Measurements from ENCODE around the gene GNAL. TPM values are rescaled to one million over a fixed set of nuclear protein-coding genes. Genes with fewer than 3 reads are reported as not detected.

Gene GNAL
- total RNA-seq, 1 experiment from 2014 or later = 24.0 TPM

- Histone ChIP-seq H2BK12ac (ENCODE audit: insufficient read length, low read depth, low read length) (no peak overlapping the region), H3K18ac (ENCODE audit: insufficient read length, low read depth, low read length) (no peak overlapping the region), H4K8ac (replicated peaks; ENCODE audit: insufficient read length, low read depth, low read length) (no peak overlapping the region), H3K27ac (ENCODE audit: insufficient read length, low read depth, low read length) (no peak overlapping the region), H3T11ph (ENCODE audit: low read length) (no peak overlapping the region), H2BK120ac (ENCODE audit: low read depth, low read length, poor library complexity, severe bottlenecking) (no peak overlapping the region), H3K79me1 (ENCODE audit: insufficient read depth, low read depth, low read length, poor library complexity, severe bottlenecking) (no peaks in the 10 kb centered on the region), H3K4me2 (ENCODE audit: insufficient read depth, insufficient read length, low read length) (no peak overlapping the region), H3K27me3 (ENCODE audit: insufficient read depth, low read length) (no peaks in the 10 kb centered on the region), H2AFZ (ENCODE audit: low read length) (no peak overlapping the region), H3K9me3 (ENCODE audit: control insufficient read depth, low read depth, low read length) (no peaks in the 10 kb centered on the region), H2AK5ac (ENCODE audit: insufficient read length, low read length) (no peak overlapping the region), H3K14ac (ENCODE audit: insufficient read depth, low read length) (no peak overlapping the region), H4K20me1 (ENCODE audit: control insufficient read depth, insufficient read depth, insufficient read length) (no peaks in the 10 kb centered on the region), H3K56ac (ENCODE audit: insufficient read length, low read depth, low read length) (no peak overlapping the region), H3K4me1 (ENCODE audit: insufficient read depth, low read length) (no peaks in the 10 kb centered on the region), H3K79me2 (ENCODE audit: insufficient read depth, low read length) (no peaks in the 10 kb centered on the region), H2BK5ac (ENCODE audit: insufficient read length, low read length) (no peak overlapping the region), H4K91ac (ENCODE audit: insufficient read length, low read depth, low read length) (no peak overlapping the region), H2BK20ac (ENCODE audit: low read depth, low read length, poor library complexity, severe bottlenecking) (no peak overlapping the region), H2BK15ac (ENCODE audit: low read depth, low read length) (no peak overlapping the region), H3K23me2 (ENCODE audit: insufficient read length, low read depth, low read length, poor library complexity, severe bottlenecking) (no peaks in the 10 kb centered on the region), H3K23ac (ENCODE audit: insufficient read length, low read depth, low read length) (no peak overlapping the region), H3K4ac (ENCODE audit: low read depth, low read length) (no peak overlapping the region), H4K5ac (ENCODE audit: insufficient read length, low read depth, low read length) (no peak overlapping the region), H3K9ac (ENCODE audit: extremely low read depth, insufficient read length, low read length) (no peak overlapping the region)
- no peak for DNase-seq
- no CpG with 5 or more reads among the region's 3 CpGs for WGBS (ENCODE audit: extremely low coverage, insufficient read length, low lambda C conversion rate)
- H3K27me3 Mint-ChIP-seq (ENCODE audit: low read depth) = no peaks in the 10 kb centered on the region; the same call in 1 of the 2 replicates
- no peak overlapping the region for H3K27ac Mint-ChIP-seq
- TF ChIP-seq CTCF (conservative IDR thresholded peaks at IDR 0.05) = no peak
- H3K4me1 Mint-ChIP-seq = peaks cover 9 to 10% of the 10 kb centered on the region in 2 experiments
- peaks cover 4 to 5% of the 10 kb centered on the region in 2 experiments; a peak in 2 of 5 replicates for H3K9me3 Mint-ChIP-seq
- no peak overlapping the region for H3K4me3 Mint-ChIP-seq
- H3K36me3 Mint-ChIP-seq (ENCODE audit: insufficient read depth in 1 of 3, low read depth in 3 of 3) = no peaks in the 10 kb centered on the region; a peak in 1 of 7 replicates
These were observed 32.7 kb downstream of the GNAL start for GRCh38 chr18:11721720-11722119.
